ENCODE results near the gene MCM5. TPM values are rescaled to one million over a fixed set of nuclear protein-coding genes. Genes with fewer than 3 reads are reported as not detected.
A peak's percentile ranks its signal among the peaks of the same experiment; 100 is the strongest.
"Not testable (repeated sequence)": the region's sequence is repeated elsewhere in the genome, so short reads cannot be mapped to it uniquely, and the experiment has no call there.

Gene MCM5
- polyA plus RNA-seq, 3 donors: 66.3 to 91.3 (median 82.8) TPM

DNA sequence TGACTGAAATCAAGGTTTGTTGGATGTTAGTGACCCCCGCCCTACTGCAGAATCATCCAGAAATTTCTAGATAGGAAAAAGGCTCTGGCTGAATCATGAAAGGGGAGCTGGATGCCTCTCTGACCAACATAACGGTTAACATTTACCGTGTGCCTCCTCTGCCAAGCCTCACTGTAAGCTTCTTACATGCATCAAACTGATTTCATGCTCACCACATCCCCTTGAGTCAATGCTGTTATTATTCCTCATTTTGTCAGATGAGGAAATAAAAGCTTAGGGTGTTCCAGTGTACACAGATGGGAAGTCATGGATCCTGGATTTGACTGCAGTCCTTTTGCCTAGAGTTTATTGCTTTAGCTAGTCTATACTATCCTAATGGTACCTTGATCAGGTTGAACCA, 24.9 kb upstream of the MCM5 start:
- no peak for DNase-seq

DNA sequence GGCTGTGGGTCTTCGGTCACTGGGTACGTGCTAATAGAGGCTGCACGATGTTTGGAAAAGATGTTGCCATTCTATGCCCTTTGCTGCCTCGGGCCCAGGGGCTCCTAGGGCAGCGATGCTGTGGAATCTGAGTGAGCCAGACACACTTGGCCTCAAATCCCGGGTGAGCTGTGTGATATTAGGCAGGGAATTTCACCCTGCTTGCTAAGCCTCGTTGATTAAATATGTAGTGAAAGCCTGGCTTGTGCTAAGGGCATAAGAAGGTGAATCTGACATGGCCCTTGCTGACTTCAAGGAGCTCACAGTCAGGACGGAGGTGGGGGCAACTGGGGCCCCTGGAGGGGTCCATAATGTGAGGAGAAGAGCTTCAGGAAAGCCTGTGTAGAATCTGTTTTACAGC, 24.4 kb upstream of the MCM5 start:
- DNase-seq: no peak

DNA sequence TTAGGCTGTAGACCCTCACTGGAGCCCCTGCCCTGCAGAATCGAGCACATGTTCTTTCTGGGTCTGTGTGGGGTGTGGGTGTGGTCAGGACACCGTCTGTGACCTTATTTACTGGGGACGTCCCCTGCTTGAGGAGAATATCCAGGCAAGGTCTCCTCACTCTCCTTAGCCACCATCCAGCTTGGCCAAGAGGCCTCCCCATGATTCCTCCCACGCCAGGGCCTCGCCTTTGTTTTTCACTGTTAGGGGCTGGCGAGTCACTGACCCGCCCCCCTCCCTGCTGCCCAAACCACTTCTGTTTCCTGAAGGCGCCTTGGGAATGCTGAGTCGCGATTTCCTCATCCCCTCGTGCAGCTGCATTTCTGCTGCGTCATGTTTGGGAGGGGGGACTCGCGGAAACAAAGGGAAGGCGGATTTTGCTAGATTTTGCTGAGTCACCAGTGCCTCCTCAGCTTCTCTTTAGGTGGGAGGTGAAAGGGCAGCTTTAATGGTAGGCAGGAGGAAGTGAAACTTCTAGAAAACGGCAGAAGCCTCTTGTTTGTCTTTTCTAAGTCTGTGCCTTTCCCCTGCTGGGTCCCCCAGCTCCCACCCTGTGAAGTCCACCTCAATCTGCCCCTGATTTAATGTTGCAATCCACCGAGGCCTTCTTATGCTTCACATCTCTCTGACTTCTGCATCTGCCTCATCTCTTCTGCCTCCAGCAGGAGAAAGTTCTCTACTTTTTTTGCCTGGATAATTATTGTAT, 23.0 kb upstream of the MCM5 start:
- DNase-seq: peak; percentile 96

DNA sequence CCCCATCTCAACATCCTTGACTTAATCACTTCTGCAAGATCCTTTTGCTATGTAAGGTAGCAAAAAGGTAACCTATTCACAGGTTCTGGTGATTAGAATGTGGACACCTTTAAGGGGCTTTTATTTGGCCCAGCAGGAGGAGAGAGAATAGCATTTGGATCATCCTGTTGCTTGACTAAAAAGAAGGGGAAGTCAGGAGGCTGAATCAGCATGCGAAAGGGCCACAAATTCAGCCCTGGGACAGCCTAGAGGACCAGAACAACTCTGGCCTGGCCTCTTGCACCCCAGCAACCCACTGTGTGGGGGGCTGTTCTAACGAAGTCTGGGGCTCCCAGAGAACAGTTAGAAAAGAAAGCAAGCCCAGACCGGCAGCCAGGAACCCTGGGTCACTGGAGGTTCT, 22.2 kb upstream of the MCM5 start:
- DNase-seq: no peak

DNA sequence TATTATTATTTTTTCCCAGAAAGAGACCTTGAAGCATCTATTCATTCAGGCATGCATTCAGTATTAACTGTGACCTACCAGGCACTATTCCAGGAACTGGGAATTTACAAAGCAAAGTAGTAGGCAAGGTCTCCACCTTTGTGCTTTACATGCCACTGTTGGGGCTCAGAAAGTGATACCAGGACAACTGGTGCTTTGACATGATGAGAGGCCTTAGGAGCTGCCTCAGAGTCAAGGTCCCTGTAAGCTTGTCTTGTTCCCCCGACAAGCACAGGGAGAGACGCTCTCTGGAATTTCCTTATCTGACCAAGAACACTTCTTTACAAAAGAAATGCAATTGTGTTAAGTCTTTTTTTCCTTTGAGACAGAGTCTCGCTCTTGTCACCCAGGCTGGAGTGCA, 21.3 kb upstream of the MCM5 start:
- DNase-seq: no peak

DNA sequence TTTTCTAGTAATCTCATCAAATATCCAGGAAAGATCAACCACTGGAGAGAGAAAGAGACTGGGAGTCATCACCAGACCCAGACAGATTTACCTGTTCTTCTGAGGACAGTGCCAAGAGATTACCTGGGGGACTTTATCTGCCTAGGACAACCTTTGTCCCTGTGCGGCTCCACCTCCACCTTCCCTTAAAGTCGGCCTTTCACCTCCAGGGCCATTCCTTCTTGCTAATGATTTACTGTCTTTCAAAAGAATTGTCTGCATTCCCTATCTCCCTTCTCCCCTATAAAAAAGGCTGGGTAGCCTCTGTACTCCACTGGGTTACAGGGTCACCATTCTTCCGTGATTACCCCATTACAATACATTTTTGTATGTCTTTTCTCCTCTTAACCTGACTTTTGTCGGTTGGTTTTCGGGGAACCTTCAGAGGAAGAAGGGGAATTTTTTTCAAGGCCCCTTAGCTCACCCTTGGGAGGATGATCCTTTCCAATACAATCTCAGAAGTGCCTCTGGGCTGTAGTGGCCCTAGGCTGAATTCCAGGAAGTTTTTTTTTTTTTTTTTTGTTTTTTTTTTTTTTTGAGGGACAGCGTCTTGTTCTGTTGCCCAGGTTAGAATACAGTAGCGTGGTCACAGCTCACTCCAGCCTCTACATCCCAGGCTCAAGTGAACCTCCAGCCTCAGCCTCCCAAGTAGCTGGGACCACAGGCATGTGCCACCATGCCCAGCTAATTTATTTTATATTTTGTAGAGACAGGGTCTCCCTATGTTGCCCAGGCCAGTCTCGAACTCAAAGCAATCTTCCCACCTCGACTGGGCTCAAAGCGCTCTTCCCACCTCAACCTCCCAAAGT, 20.6 kb upstream of the MCM5 start:
- DNase-seq: no peak

DNA sequence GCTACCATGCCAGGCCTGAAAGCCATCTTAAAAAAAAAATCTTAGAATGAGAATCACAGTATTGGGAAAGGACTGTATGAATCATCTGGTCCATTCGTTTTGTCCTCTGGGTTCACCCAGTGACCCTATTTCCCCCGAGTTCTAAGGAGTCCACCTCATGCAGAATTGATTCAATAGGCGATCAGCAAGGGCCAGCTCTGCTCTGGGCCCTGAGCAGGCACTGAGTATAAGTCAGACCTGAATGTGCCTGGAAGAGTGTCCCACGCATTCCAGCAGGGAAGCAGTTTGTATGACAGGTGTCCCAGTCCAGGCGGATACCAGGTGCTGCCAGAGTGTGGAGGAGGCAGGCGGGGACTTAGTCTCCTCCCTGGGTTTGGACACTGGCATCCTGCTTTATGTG, 19.9 kb upstream of the MCM5 start:
- DNase-seq: no peak

DNA sequence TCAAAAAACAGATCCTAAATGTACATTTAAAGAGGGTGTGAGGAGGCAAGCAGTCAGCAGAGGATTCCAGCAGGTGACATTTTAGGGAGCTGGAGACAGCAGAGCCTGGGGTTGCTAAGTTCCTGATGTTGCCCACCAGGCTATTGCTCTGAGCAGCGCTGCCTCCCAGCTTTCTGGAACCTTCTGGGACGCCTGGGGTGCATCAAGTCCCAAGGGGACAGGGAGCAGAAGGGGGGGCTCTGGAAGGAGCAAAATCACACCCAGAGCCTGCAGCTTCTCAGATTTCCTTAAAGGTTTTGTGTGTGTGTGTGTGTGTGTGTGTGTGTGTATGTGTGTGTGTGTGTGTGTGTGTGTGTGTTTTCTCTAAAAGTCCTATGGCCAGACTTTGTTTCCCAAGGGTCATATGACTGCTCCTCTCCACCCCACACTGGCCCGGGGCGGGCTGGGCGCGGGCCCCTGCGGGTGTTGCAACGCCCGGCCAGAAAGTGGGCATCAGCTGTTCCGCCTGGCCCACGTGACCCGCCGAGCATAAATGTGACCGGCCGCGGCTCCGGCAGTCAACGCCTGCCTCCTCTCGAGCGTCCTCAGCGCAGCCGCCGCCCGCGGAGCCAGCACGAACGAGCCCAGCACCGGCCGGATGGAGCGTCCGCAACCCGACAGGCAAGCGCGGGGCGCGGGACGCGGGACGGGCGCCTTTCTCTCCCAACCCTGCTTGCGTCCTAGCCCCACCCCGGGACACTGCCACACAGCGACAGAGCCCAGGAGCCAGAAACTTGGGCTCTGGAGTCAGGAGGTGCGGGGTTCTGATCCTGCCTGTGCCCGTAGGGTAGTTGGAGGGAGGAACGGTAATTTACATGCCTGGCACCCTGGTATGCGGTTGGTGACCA, 19.2 kb upstream of the MCM5 start, which contains the start of gene HMOX1:
Gene HMOX1 (plus strand): TSS at position 560 of the 887 bp plus-strand sequence. CDS start 78 bp downstream, at position 638.
- peak; percentile 74 for DNase-seq

DNA sequence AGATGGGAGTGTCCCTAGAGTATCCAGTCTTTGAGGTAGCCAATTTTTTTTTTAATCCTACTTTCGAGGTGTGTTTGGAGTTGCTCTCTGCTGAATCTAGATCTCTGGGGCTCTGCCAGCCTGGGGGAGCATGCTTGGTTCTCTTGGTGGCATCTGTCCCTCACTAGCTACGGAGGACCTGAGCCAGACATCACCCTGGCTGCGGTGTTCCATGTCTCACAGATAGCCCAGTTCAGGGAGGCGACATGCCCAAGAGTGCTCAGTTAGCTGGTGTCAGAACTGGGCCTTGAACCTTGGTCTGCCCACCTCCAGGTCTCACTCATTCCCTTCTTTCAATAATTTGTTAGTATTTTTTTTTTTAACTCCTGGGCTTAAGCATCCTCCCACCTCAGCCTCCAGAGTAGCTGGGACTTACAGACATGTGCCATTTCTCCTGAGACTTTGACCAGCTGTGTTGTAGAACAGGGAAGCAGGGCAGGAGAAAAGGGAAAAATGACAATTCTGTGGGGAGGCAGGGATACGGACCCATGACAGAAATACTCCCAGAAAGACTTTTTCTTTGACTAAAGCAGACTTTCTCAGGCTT, 18.4 kb upstream of the MCM5 start:
- no peak for DNase-seq

DNA sequence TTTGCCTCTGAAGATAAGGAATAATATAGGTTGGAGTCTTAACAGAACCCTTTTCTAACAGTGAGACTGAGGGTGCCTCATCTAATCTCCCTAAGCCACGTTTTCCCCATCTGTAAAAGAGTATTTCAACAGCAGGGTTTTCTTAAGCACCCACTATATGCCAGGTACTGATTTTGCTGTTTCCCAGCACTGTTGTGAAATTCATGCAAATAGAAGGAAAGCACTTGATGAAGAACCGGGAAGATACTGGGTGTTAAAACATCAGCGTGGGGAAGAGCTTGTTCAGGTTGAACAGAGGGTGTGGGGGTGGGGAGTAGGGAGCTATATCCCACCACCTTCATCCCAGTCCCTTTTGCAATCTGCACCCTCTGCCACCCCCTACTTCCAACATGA, 16.3 kb upstream of the MCM5 start:
- DNase-seq: no peak

DNA sequence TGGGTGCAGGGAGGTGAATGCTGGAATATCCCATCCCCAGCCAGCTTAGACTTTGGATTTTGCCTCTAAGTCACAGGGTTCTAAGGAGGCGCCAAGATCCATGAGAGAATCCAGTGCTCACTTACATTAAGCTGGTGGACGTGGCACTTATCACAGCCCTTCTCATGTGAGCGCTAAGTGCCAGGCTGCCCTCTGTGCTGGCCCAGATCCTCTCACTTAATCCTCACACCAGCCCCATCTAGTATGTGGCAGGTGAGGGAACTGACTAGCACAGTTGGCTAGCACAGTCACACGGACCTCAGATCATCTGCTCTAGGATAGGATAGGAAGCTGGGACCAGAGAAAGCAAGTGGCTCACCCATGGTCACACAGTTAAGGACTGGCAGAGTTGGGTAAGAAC, 15.4 kb upstream of the MCM5 start:
- DNase-seq: no peak

DNA sequence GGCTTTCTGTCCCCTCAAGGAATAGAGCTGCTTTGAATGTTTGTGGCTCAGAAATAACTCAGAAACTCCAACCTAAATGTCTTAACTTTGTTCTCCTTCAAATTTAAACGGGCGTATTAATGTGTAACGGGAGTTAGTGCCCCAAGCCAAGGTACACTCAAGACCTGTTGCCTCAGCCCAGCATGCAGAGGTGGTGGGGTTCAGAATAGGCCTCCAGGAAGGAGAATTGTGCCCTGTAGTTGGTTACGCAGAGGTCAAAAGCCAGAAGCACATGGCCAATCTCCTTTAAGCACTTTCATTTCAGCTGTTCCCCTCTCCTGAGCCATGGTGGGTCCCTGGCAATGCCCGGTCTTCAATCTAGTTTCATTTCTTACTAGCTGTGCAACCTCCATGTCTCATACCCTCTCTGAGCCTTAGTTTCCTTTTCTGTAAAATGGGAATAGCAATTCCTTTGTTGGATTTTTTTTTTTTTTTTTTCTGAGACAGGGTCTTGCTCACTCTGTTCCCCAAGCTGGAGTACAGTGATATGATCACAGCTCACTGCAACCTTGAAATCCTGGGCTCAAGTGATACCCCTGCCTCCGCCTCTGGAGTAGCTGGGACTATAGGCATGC, 14.9 kb upstream of the MCM5 start:
- no peak for DNase-seq

DNA sequence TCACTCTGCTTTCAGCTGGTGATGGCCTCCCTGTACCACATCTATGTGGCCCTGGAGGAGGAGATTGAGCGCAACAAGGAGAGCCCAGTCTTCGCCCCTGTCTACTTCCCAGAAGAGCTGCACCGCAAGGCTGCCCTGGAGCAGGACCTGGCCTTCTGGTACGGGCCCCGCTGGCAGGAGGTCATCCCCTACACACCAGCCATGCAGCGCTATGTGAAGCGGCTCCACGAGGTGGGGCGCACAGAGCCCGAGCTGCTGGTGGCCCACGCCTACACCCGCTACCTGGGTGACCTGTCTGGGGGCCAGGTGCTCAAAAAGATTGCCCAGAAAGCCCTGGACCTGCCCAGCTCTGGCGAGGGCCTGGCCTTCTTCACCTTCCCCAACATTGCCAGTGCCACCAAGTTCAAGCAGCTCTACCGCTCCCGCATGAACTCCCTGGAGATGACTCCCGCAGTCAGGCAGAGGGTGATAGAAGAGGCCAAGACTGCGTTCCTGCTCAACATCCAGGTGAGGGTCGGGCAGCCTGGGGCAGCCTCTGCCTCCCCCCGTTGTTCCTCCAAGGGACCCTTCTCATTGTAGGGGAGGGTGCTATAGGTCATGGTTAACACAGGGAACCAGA, 13.2 kb upstream of the MCM5 start:
- DNase-seq: no peak

DNA sequence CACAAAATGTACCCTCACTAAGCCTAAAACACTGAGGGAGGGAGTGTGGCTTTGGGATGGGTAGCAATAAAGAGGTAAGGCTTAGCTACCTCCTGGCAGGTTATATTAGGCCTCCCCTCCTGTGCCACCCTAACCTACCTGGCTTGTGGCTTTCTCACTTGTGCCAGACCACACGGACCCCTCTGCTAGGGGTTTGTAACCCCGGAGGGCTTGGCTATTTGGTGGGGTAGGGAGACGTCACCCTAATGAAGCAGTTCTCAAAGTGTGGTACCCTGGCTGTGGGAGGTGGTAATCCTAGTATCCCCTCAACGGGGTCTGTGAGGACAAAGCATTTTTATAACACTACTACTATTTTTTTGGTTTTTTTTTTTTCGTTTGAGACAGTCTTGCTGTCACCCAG, 9.0 kb upstream of the MCM5 start:
- no peak for DNase-seq

DNA sequence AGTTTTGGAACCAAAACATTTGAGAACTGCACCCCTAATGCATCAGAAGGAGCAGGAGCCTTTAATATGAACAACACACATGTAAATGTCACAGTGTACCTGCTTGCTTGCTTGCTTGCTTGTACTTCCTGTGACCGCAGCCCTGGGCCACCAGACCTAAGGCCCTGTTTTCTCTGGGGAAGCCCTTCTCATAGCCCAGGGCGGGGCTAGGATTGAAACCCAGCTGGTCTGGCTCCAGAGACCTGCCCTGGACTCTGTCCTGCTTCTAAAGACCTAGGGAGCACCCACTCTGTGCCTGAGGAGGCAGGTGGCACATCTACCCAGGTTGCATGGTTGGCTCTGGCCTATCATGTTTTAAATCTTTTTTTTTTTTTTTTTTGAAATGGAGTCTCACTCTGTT, 7.6 kb upstream of the MCM5 start:
- DNase-seq: no peak

DNA sequence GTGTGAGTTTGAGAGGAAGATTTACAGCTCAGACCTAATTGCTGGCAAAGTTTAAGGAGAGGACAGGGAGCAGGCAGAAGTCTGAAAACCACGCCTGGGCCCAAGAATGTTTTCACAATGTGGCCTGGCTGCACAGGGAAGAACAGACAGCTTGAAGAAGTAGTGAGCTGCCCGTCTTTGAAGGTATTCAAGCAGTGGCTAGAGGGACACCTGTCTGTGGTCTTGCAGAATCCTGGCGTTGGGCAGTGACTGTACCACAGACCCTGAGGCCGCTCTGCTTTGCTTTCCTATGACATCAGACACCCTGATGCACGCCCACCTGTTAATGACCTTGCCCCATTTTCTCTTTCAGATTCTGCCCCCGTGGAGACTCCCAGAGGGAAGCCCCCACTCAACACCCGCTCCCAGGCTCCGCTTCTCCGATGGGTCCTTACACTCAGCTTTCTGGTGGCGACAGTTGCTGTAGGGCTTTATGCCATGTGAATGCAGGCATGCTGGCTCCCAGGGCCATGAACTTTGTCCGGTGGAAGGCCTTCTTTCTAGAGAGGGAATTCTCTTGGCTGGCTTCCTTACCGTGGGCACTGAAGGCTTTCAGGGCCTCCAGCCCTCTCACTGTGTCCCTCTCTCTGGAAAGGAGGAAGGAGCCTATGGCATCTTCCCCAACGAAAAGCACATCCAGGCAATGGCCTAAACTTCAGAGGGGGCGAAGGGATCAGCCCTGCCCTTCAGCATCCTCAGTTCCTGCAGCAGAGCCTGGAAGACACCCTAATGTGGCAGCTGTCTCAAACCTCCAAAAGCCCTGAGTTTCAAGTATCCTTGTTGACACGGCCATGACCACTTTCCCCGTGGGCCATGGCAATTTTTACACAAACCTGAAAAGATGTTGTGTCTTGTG, 6.6 kb upstream of the MCM5 start:
- no peak for DNase-seq

DNA sequence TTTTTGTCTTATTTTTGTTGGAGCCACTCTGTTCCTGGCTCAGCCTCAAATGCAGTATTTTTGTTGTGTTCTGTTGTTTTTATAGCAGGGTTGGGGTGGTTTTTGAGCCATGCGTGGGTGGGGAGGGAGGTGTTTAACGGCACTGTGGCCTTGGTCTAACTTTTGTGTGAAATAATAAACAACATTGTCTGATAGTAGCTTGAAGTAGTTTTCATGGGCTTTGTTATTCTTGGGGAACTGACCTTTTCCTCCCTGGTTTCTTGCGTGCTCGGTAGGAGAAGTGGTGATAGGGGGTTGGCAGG, 6.0 kb upstream of the MCM5 start:
- no peak for DNase-seq

DNA sequence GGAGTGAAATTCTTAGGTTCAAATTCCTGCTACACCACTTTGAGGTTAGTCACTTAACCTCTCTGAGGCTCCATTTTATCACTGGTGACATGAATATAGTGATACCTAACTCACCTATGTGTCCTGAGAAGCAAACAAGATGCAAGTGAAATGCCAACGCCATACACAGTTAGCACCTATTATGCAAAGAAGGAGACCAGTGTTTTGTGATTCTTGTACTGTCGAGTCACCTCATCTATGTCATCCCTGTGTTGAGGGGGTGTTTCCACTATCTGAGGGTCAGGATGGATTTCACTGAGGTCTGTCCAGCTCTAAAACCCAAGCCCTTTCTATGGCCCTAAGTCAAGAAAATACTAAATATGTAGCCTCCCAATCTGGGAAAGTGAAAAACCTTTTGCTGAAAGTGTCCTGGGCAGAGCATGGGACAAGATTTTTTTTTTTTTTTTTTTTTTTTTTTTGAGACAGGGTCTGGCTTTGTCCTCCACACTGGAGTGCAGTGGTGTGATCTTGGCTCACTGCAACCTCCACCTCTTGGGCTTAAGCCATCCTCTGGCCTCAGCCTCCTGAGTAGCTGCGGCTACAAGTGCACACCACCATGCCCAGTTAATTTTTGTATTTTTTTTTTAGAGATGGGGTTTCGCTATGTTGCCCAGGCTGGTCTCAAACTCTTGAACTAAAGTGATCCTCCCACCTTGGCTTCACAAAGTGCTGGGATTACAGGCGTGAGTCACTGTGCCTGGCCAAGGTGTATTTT, 5.0 kb upstream of the MCM5 start:
- no peak for DNase-seq

DNA sequence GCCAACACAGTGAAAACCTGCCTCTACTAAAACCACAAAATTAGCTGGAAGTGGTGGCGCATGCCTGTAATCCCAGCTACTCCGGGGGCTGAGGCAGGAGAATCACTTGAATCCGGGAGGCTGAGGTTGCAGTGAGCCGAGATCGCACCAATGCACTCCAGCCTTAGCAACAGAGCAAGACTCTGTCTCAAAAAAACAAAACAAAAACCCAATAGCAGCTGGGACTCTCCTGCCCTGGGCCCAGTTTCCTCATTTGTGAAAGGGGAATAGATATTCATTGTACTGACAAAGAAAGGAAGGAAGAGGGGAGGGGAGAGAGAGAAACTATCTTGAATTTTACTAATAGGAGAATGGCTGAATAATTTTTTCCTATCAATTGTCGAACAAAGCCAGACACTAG, 3.3 kb upstream of the MCM5 start:
- not testable (repeated sequence) for DNase-seq
